Lung (tissue), 12 donors: ENCODE measurements around the gene FAM181B. TPM values are rescaled to one million over a fixed set of nuclear protein-coding genes. Genes with fewer than 3 reads are reported as not detected.

Experiments
- ATAC-seq: fragments of 200-7000 bp; cut with Tn5 transposase; one replicate; pipeline ENCODE4 v1.9.1; 2020; ENCODE audit warnings: moderate number of reproducible peaks; ENCODE audit not compliant: insufficient read depth, low FRiP score
- DNase-seq, 3 donors: peaks; one replicate each; pipeline ENCODE4 v3.0.0-alpha.2; 2013 to 2017
- H3K27ac ChIP-seq, 2 donors: one replicate each; pipeline ENCODE4 v1.5.1; 2013; ENCODE audit warnings: mild to moderate bottlenecking in 2 of 2, moderate library complexity in 2 of 2, control low read depth in 1 of 2, inconsistent platforms in 1 of 2, low read depth in 1 of 2, low read length in 1 of 2
- H3K27me3 ChIP-seq, 3 donors: one replicate each; pipeline ENCODE4 v1.5.1; 2013; ENCODE audit warnings: low read length in 2 of 3; ENCODE audit not compliant: control insufficient read depth in 3 of 3, insufficient read depth in 3 of 3
- H3K36me3 ChIP-seq, 4 donors: one replicate each; pipeline ENCODE4 v1.5.1; 2013; ENCODE audit warnings: low read length in 4 of 4, mild to moderate bottlenecking in 1 of 4, moderate library complexity in 1 of 4; ENCODE audit not compliant: control insufficient read depth in 4 of 4, insufficient read depth in 4 of 4
- H3K4me1 ChIP-seq, 5 donors: one replicate each; pipeline ENCODE4 v1.5.1; 2013; ENCODE audit warnings: low read length in 5 of 5, mild to moderate bottlenecking in 2 of 5, moderate library complexity in 1 of 5; ENCODE audit not compliant: control insufficient read depth in 5 of 5, insufficient read depth in 5 of 5
- H3K4me3 ChIP-seq: one replicate; pipeline ENCODE4 v1.5.1; 2013; ENCODE audit warnings: mild to moderate bottlenecking, control low read depth, moderate library complexity
- H3K9ac ChIP-seq, 2 donors: one replicate each; pipeline ENCODE4 v1.5.1; 2013; ENCODE audit warnings: low read length in 2 of 2, control low read depth in 1 of 2; ENCODE audit not compliant: insufficient read depth in 1 of 2
- H3K9me3 ChIP-seq, 4 donors: one replicate each; pipeline ENCODE4 v1.5.1; 2013; ENCODE audit warnings: low read length in 3 of 4, mild to moderate bottlenecking in 1 of 4, moderate library complexity in 1 of 4; ENCODE audit not compliant: control insufficient read depth in 4 of 4, insufficient read depth in 3 of 4
- WGBS, 2 donors: extraction: QIAGEN DNeasy Blood & Tissue Kit; methylation state at CpG; one replicate each; pipeline ENCODE4 v1.1.7; 2013; 5-methylcytosine and 5-hydroxymethylcytosine counted together
- polyA plus RNA-seq, 2 donors: library from polyadenylated mRNA; stranded (reverse); fragments of 200-250 nt; gene quantifications; one replicate each; pipeline ENCODE4 v1.2.1, GENCODE V29; 2013
- total RNA-seq, 2 donors: library from RNA; depleted of rRNA in 1 of 2; stranded (reverse); fragments of >200 nt in 1 of 2; gene quantifications; one replicate each; pipeline ENCODE4 v1.2.1, GENCODE V29; 2014 to 2021
- TF ChIP-seq, protein P1 (sequence below): IDR thresholded peaks from 2 replicates; pipeline ENCODE4 v1.5.1; 2012; ENCODE audit warnings: mild to moderate bottlenecking; ENCODE audit errors: control extremely low read depth, extremely low read depth
- donor health status: control.
- donor health status: control.
- donor health status: Bipolar disorder and iron deficiency.
- donor health status: healthy.
- donor health status: DM: yes; HTN: yes; CAD: no.

Gene FAM181B
- total and polyA plus RNA-seq, 4 donors: 0.02 to 0.23 (median 0.14) TPM

DNA sequence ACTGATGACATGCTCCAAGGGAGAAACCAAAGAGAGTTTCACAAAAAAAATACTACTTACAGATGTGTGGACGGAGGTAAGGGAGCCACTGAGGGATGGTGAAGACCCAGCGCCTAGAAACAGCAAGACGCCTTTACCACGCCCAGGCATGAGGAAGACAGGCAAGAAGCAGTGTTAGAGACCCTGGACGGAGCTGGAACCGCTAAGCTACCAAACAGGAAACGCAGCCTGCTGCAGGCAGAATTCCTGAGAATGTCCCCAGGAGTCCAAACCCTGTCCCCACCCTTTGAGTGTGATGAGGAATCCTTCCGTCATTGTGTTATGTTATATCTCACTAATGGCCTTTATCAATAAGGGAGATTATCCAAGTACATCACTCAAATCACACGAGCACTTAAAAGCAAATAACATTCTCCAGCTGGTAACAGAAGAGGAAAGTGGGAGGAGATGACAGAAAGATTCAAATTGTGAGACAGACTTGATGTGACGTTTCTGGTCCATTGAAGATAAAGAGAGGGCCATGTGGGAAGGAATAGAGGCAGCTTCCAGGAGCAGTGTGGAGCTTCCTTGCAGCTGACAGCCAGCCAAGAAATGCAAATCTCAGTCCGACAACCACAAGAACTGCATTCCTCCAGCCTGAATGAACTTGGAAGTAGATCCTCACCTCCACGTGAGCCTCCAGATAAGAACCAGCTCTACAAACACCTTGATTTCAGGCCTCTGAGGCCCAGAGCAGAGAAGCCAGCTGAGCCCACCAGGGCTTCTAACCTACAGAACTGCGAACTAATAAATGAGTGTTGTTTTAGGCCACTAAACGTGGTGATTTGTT is 19.1 kb downstream of the FAM181B start:
- ATAC-seq (no peak), DNase-seq (no peak)
- TF ChIP-seq, protein P1, sequence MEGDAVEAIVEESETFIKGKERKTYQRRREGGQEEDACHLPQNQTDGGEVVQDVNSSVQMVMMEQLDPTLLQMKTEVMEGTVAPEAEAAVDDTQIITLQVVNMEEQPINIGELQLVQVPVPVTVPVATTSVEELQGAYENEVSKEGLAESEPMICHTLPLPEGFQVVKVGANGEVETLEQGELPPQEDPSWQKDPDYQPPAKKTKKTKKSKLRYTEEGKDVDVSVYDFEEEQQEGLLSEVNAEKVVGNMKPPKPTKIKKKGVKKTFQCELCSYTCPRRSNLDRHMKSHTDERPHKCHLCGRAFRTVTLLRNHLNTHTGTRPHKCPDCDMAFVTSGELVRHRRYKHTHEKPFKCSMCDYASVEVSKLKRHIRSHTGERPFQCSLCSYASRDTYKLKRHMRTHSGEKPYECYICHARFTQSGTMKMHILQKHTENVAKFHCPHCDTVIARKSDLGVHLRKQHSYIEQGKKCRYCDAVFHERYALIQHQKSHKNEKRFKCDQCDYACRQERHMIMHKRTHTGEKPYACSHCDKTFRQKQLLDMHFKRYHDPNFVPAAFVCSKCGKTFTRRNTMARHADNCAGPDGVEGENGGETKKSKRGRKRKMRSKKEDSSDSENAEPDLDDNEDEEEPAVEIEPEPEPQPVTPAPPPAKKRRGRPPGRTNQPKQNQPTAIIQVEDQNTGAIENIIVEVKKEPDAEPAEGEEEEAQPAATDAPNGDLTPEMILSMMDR: no peak
- Histone ChIP-seq H3K9me3 (peaks cover 0 to 2% (median 0%) of the 10 kb centered on the region in 4 donors), H3K9ac (no peak overlapping the region), H3K4me1 (no peaks in the 10 kb centered on the region), H3K27me3 (peaks cover 0 to 4% (median 0%) of the 10 kb centered on the region in 3 donors), H3K36me3 (no peaks in the 10 kb centered on the region), H3K27ac (no peak overlapping the region), H3K4me3 (no peak overlapping the region)
- 61 to 73% methylated on average over 14 of the region's 14 CpGs for WGBS, 2 donors

DNA sequence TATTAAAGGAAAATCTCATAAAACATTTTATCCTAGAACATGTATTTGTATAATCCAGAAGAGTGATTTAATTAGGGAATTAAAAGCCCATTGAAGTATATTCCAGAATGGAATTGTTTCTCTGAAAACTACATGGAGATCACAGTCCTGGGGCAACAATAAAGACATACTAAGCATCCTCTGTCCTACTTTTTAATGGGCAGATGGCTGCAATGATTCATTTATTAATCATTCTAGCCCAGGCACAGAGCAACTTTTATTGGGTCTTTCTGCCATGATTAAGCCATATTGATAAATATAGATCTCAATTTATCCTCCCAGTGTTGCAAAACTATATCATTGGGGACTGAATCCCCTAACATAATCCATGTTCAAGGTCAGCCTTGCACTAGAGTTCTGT is 22.0 kb downstream of the FAM181B start:
- Histone ChIP-seq H3K4me3 (no peak overlapping the region), H3K4me1 (no peaks in the 10 kb centered on the region), H3K9me3 (peaks cover 0 to 2% (median 0%) of the 10 kb centered on the region in 4 donors), H3K36me3 (no peaks in the 10 kb centered on the region), H3K27ac (no peak overlapping the region), H3K27me3 (peaks cover 0 to 4% (median 0%) of the 10 kb centered on the region in 3 donors), H3K9ac (no peak overlapping the region)
- TF ChIP-seq, protein P1: no peak
- DNase-seq: no peak
- ATAC-seq: no peak

- DNase-seq (no peak), ATAC-seq (no peak)
- no peak overlapping the region for H3K9ac ChIP-seq
- no peaks in the 10 kb centered on the region for H3K9me3 ChIP-seq
- no peak overlapping the region for H3K27ac ChIP-seq
- no peaks in the 10 kb centered on the region for H3K27me3 ChIP-seq
- 88 to 93% methylated on average over 5 of the region's 5 CpGs for WGBS, 2 donors
- TF ChIP-seq, protein P1: no peak
- H3K36me3 ChIP-seq: no peaks in the 10 kb centered on the region
- no peak overlapping the region for H3K4me3 ChIP-seq
- no peaks in the 10 kb centered on the region for H3K4me1 ChIP-seq
Observed at GRCh38 chr11:82703796-82704195, 29.9 kb downstream of the FAM181B start.
